ENCODE data around the gene CCIN. TPM values are rescaled to one million over a fixed set of nuclear protein-coding genes. Genes with fewer than 3 reads are reported as not detected.

Gene CCIN
- total and polyA plus RNA-seq, 12 donors, result 0.12 to 0.15 TPM; not detected in 10

GRCh38 chr9:36207546-36208012 is 38.4 kb downstream of the CCIN start:
- peak overlapping the region in 9 of 10 donors; percentile 5 to 74 (median 50) for H3K27ac ChIP-seq
- no peak overlapping the region for H3K4me3 ChIP-seq
- no peak for TF ChIP-seq CTCF (IDR thresholded peaks at IDR 0.05)
- H3K9me3 ChIP-seq, result no peaks in the 10 kb centered on the region
- intact Hi-C loops (cut with DNase I), result loop anchor here in 1 of 10 donors (10.0 kb wide), 1 partner anchor 47 kb away; the partner anchor contains the start of gene GNE
- 47 to 62% methylated on average over 1 of the region's 1 CpG for WGBS, 2 donors
- ATAC-seq, result no peak
- no peaks in the 10 kb centered on the region for H3K27me3 ChIP-seq
- H3K4me1 ChIP-seq, result peaks cover 8 to 79% (median 68%) of the 10 kb centered on the region in 9 donors
- peaks cover 0 to 100% (median 35%) of the 10 kb centered on the region in 9 donors for H3K36me3 ChIP-seq
- no peak for DNase-seq

GRCh38 chr9:36208521-36209253 is 39.5 kb downstream of the CCIN start:
- H3K27ac ChIP-seq, result peak overlapping the region in 9 of 10 donors; percentile 5 to 74 (median 50)
- ATAC-seq, result no peak
- intact Hi-C loops (cut with DNase I), result loop anchor here in 1 of 10 donors (10.0 kb wide), 1 partner anchor 46 kb away; the partner anchor contains the start of gene GNE
- peaks cover 8 to 90% (median 79%) of the 10 kb centered on the region in 9 donors for H3K4me1 ChIP-seq
- no peaks in the 10 kb centered on the region for H3K27me3 ChIP-seq
- no peak for TF ChIP-seq CTCF (IDR thresholded peaks at IDR 0.05)
- WGBS, 2 donors, result 53 to 71% methylated on average over 10 of the region's 10 CpGs
- no peaks in the 10 kb centered on the region for H3K9me3 ChIP-seq
- no peak overlapping the region for H3K4me3 ChIP-seq
- H3K36me3 ChIP-seq, result peaks cover 0 to 100% (median 24%) of the 10 kb centered on the region in 9 donors
- no peak for DNase-seq

GRCh38 chr9:36210722-36211121 is 41.5 kb downstream of the CCIN start:
- Histone ChIP-seq H3K9me3 (no peaks in the 10 kb centered on the region), H3K27me3 (no peaks in the 10 kb centered on the region), H3K27ac (peak overlapping the region in 6 of 10 donors; percentile 6 to 87 (median 58)), H3K36me3 (peaks cover 0 to 97% (median 10%) of the 10 kb centered on the region in 9 donors), H3K4me3 (peak overlapping the region in 1 of 10 donors; percentile 1), H3K4me1 (peaks cover 18 to 97% (median 92%) of the 10 kb centered on the region in 9 donors)
- ATAC-seq (peak in 1 of 8 donors; percentile 16), DNase-seq (no peak)
- WGBS, 2 donors, result 61 to 64% methylated on average over 8 of the region's 8 CpGs
- no peak for TF ChIP-seq CTCF (IDR thresholded peaks at IDR 0.05)
- intact Hi-C loops (cut with DNase I), result no loop called here

GRCh38 chr9:36211510-36211909 is 42.3 kb downstream of the CCIN start:
- Histone ChIP-seq H3K4me3 (no peak overlapping the region), H3K27me3 (no peaks in the 10 kb centered on the region), H3K27ac (peak overlapping the region in 9 of 10 donors; percentile 6 to 87 (median 52)), H3K36me3 (peaks cover 0 to 94% (median 7%) of the 10 kb centered on the region in 9 donors), H3K9me3 (no peaks in the 10 kb centered on the region), H3K4me1 (peaks cover 18 to 98% (median 93%) of the 10 kb centered on the region in 9 donors)
- DNase-seq (no peak), ATAC-seq (peak in 5 of 8 donors; percentile 6 to 27 (median 15))
- 57 to 58% methylated on average over 7 of the region's 7 CpGs for WGBS, 2 donors
- intact Hi-C loops (cut with DNase I), result no loop called here
- TF ChIP-seq CTCF (IDR thresholded peaks at IDR 0.05), result no peak

Measured in heart right ventricle (tissue), 16 donors.